Fibroblast of skin of abdomen (primary cell): ENCODE data around the gene HTR2A. TPM values are rescaled to one million over a fixed set of nuclear protein-coding genes. Genes with fewer than 3 reads are reported as not detected.

Experiments
- DNase-seq: peaks from one replicate; pipeline ENCODE4 v3.0.0-alpha.2; 2013
- polyA plus RNA-seq, 2 experiments: library from polyadenylated mRNA; unstranded; fragments of 120-200 nt; gene quantifications; one replicate each; pipeline ENCODE4 v1.2.1, GENCODE V29; 2013; ENCODE audit not compliant: insufficient read length in 2 of 2

HTR2A gene
- polyA plus RNA-seq (2013, experiment 1 of 2; ENCODE audit: insufficient read length), result 0.21 TPM
- 0.20 TPM for polyA plus RNA-seq (2013, experiment 2 of 2; ENCODE audit: insufficient read length)

DNA sequence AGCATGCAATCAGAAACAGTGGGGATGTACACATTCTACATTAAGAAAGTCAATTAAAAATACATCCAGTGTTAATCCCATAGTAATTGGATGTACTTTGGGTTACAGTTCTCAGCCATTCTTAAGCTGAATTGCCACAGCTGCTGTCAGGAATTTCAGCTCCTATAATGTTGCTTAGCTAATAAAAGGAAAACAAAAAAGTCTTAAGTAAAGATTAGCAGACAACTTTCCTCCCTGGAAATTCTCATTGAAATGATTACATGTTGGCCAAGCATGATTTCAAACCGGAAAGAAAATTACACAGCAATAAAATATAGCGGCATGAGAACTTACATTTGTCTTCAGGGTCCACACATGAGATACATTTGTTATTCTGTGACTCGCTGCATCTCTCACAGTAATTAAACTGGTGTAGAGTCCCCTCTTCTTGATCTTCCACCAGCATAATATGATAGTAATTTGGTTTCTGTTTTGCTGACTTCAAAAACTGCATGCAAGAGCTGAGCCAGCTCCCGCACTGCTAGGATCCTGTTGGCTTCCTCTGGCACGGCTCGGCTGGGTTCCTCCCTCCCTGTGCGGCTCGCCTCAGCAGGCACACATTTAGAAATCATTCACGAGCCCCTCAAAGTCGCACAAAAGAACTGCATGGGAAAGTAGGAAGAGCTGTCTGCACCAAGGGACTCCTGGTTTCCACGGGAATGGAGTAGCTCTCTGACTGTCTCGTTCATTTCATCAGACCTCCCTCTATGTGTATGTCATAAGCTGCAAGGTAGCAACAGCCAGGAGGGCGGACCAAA is at the start of gene HTR2A:
Gene HTR2A, minus strand, starts transcription at position 713 of the 797 bp plus-strand sequence. CDS start 1,147 bp downstream, outside the sequence.
- DNase-seq, result no peak

GRCh38 chr13:46936525-46936924 is 39.7 kb upstream of the HTR2A start:
- DNase-seq, result no peak

DNA sequence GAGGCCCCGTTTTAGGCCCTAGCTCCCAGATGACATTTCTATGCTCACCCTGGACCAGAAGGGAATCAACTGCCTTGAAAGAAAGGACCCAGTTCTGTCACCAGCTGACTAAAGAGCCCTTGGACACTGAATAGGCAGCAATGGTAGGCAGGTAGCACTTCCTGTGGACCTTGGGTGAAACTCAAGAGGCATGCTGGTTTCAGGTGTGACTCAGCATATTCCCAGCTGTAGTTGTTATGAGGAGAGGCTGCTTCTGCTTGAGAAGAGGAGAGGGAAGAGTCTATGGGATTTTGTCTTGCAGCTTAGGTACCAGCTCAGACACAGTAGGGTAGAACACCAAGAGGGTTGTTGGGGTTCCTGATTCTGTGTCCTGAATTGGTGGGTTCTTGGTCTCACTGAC is 37.9 kb upstream of the HTR2A start:
- no peak for DNase-seq

DNA sequence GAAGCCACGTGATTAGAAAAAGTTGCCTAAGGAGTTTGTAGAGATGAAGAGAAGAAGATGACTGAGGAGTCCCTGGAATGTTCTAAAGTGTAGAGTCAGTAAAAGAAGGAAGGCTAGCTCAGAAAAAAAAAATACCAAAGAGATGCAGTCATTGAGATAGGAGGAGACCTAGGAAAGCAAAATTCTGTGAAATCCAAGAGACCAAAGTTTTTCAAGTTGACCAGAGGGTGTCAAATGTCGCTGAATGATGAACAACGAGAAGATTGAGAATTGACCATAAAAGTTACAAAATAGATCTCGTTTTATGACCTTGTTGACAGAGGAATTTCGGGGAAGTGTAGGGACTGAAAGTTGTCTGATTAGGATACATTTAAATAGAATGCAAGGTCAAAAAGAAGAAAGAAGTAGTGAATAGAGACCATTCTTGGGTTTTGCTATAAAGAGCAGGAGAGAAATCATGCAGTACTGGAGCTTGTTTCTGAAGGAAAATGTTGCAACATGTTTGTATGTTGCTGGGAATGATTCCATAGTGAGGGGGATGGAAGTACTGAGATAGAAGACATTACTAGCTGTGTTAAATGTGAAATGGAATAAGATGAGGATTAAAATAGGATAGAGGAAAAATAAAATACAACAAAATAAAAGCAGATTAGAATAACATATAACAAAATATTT is 30.2 kb upstream of the HTR2A start:
- peak; percentile 55 for DNase-seq

- DNase-seq, result no peak
Measured at GRCh38 chr13:46925486-46925885, 28.6 kb upstream of the HTR2A start.

GRCh38 chr13:46914341-46914740 is 17.5 kb upstream of the HTR2A start:
- no peak for DNase-seq

DNA sequence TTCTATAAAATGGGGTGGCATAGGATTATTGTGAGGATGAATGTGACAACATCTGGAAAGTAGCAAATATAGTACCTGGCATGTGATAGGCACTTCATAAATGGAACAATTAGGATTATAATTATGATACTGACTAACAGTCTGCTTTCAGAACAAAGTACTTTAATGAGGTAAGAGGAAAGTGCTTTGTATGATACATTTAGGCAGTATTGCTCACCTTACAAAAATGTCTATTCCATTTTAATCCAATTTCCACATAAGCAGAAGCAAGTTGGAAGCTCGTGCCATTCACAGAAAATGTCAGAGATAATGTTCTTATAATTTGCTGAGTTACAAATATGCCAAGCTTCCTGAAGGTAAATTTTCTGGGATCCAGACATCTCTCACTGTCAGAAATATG is 16.9 kb upstream of the HTR2A start:
- DNase-seq, result no peak

DNA sequence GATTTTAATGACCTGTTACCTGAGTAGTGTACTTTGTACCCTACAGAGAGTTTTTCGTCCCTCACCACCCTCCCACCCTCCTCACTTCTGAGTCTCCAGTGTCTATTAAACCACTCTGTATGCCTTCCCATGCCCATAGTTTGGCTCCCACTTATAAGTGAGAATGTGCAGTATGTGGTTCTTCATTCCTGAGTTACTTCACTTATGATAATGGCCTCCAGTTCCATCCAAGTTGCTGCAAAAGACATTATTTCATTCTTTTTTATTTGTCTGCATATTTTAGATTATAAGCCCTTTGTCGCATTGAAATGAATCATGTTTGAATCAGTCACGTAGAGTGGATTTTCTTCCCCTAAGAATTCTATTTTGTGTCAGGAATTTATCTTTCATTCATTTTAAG is 12.2 kb upstream of the HTR2A start:
- peak; percentile 52 for DNase-seq

- DNase-seq, result peak; percentile 94
Measured at GRCh38 chr13:46908501-46908900, 11.6 kb upstream of the HTR2A start.

DNA sequence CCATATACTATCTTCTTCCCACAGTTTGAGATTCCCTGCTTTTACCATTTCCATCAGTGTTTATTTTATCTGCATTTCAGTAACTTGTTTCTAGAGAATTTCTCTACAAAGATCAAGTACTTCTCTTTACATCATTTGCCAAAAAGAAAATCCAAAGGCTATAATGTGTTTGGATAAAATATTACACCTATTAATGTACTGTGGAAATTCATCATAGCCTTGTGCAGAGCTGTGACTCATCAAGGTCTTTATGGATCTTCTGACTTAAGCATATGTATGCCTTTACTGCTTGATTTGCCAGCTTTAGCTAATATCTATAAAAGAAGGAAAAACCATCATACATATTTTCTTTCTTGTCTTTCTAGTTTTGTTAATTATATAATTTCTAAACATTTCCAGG is 9.6 kb upstream of the HTR2A start:
- DNase-seq, result no peak

DNA sequence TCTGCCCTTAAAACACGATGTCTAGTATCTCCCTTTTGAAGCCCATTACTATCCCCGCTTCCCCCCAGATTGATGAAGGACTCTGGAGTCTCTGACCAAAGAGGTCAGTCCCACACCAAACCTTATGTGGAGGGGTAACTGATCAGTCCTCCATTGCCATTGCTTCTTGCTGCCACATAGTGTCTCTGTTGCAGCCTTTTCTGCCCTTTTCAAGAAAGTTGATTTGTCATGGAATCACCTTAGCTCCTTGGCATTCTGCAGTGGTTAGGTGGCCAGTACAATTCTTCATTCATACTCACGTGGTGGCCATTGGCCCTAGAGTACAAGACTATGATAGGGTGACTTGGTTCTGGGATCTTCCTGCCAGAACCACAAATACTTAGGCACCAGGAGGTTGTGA is 8.4 kb upstream of the HTR2A start:
- DNase-seq, result no peak

DNA sequence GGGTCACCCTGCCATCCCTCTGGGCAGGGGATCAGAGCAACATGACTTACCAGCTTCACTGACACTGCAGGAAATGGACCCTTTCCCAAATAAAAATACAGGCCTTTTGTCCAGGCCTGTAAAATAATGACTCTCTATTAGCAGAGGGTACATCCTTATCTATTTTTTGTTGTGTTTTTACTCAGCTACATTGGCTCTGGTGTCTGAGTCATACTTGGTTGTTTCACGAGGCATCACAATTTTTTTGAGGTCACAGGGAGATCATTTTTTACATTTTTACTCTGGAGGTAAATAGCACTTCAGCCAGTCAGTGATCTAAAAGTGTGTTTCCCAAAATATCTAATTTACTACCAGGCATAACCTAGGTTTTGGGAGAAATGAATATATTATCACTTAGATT is 6.9 kb upstream of the HTR2A start:
- DNase-seq, result peak; percentile 39

DNA sequence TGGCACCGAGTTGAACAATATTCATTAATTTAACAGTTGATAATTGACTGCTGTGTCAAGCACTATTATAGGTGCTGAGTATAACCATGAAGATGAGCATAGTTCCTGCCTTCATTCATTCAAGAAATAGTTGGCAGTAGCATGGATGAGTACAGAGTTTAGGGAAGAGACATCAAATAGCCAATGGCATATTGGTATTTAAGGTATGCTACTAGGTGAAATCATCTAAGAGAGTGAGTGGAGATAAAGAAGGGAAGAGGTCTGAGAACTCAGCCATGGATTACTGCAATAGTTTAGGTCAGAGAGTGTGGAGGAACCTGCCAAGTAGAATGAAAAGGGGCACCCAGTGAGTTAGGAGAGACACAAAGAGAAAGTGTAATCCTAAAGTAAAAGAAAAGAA is 4.9 kb upstream of the HTR2A start:
- no peak for DNase-seq

- no peak for DNase-seq
Measured at GRCh38 chr13:46899801-46900200, 2.9 kb upstream of the HTR2A start.

DNA sequence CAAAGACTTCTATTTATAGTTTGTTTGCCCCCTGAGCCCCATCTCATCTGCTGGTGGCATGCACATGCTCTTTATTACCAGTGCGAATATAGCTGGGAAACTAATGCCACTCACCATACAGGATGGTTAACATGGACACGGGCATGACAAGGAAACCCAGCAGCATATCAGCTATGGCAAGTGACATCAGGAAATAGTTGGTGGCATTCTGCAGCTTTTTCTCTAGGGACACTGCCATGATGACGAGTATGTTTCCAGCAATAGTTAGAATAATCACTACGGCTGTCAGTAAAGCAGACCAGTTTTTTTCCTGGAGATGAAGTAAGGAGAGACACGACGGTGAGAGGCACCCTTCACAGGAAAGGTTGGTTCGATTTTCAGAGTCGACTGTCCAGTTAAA is 1.5 kb downstream of the HTR2A start:
- DNase-seq, result no peak

DNA sequence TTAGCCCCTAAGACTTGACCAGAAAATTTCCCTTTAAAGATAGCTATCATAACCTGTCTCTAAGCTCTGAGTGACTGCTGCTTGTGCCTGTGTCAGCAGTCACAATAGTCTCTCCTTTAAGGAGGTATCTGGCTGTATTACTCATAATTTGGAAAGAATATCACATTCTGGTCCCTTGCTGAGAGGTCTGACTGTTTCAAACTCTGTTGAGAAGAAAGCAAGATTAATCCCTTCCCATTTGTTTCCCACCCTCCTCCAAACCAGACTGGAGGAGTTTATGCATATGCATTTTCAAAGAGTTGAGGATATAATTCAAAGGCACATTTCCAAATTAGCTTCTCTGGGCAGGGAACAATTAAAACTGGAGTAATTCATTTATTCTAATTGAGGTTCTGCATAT is 2.3 kb downstream of the HTR2A start:
- DNase-seq, result peak; percentile 48

- DNase-seq, result peak; percentile 60
Measured at GRCh38 chr13:46893798-46894560, 2.9 kb downstream of the HTR2A start.

- DNase-seq, result no peak
Measured at GRCh38 chr13:46893221-46893740, 3.6 kb downstream of the HTR2A start.

- no peak for DNase-seq
Measured at GRCh38 chr13:46885018-46885417, 11.8 kb downstream of the HTR2A start.

DNA sequence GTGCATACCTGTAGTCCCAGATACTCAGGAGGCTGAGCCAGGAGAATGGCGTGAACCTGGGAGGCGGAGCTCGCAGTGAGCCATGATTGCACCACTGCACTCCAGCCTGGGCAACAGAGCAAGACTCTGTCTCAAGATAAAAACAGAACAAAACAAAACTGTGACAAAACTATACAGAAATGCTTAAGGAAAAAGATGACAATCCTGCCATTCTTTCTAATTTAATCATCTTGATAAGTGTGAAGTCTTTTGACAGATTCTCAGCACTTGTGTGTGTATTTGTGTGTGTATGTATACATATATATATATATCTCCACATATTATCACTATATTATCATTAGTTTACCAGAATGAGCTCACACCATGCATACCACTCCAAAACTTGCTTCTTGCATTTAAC is 12.3 kb downstream of the HTR2A start:
- DNase-seq, result no peak

DNA sequence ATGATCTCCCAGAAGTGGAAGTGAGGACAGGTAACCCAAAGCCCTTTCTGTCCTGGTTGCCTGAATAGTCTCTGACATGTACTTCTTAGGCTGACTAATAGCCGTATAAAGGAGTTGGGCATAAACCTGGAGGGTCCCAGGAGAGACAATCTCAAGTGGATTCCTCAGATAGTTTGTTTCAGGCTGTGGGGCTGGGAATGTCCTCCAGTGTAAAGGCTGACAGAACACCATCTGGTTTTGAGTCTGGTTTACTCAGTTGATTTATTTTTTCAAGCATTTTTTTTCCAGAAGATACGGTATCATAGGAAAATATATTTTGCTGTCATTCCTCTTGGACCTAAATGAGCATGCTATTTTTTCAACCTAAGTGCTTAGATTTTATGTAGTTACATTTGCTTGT is 15.2 kb downstream of the HTR2A start:
- peak; percentile 54 for DNase-seq

DNA sequence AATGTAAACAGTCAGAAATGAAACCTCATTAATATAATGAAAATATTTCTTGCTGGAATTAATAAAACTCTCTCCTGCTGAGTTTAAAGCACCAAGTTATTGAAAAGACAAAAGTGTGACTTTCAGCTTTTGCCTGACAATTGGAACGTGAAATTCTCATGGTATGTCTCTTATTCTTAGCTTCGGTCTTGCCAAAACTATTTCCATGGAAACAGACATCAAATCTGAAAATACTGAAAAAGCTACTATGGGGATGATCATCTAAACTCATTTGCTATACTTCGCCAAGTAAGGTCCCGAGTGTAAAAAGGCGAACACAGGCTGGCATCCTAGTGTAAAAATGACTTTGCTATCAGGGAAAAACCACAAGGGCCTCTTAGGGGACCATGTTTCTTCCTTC is 22.8 kb downstream of the HTR2A start:
- DNase-seq, result no peak

DNA sequence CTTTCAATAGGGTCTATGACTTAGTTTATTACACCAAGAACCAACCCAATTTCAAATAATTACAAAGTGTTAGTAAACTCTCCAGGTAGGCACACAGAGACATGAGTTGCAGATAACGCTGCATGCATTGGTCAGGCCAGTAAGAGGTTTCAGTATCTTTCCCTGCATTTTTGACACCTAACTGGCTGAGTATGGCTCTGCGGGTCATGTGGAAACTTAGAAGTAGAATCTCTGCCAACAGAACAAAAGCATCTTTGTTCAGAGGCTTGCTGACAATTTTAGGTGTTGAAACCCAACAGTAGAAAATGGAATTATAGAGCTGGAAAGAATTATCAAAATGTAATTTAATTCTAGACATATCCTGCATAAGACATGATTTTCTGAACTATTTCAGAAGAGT is 25.3 kb downstream of the HTR2A start:
- DNase-seq, result no peak
